ENCODE data around the gene CDYL2.

Gene CDYL2

DNA sequence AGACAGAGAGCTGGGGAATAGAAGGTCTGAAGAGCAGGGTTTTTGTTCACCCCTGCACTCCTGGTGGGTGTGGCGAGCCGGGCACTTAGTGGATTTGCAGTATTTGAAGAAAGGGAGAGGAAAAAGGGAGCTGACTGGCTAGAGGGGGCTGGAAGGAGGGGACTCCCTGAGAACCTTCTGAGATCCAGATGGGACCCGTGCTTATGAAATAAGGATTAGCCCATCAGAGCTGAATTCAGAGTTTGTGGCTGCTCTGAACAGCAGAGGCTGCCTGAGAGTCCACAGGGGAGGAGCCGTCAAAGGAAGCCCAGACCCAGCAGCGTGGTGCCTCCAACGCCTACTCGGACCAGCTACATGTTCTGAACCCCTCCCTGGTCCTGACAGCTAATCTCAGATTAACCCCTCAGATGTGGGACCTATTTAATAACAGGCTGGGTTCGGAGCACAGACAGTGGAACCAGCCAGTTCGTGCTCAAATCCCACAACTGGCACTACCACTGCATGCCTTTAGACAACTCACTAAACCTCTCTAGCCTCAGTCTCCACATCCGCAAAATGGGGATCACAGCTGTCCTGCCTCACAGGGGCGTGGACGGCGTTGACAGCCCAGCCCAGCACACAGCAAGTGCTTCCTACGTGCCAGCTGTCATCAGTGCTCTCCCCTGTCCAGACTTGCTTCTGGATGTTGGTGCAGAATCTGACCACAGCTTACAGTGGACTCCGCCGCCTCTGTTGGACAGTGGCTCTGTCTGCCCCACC is 193.0 kb downstream of the CDYL2 start:
- H3K27ac ChIP-seq = no peak overlapping the region

DNA sequence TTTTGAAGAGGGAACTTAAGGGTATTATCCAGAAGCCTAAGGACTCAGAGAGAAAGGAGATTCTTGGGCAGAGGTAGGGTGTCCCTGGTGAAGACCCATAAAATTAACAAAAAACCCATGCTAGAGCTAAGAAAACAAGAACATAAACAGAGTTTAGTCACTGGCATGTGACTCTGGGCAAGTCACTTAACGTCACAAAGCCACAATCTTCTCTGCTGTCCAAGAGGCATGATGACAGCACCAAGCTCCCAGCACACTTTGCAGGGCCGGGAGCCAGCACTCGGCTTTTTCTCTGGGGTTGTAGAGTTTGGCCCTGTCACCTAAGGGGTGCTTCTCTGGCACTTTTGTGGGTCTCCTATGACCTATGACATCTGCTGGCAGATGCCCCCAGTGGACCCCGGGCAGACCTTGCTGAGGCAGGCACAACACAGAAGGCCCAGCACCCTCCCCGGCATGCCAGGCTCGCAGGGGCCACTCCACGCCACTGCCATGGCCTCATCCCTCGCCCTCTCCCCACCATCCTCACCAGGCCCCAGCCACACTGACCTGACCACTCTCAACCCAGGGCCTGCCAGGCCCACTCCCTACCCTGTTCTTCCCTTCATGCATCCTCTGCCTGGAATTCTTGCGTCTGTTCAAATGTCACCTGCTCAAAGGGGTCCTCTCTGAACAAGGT is 193.8 kb downstream of the CDYL2 start:
- TF ChIP-seq, protein P1, sequence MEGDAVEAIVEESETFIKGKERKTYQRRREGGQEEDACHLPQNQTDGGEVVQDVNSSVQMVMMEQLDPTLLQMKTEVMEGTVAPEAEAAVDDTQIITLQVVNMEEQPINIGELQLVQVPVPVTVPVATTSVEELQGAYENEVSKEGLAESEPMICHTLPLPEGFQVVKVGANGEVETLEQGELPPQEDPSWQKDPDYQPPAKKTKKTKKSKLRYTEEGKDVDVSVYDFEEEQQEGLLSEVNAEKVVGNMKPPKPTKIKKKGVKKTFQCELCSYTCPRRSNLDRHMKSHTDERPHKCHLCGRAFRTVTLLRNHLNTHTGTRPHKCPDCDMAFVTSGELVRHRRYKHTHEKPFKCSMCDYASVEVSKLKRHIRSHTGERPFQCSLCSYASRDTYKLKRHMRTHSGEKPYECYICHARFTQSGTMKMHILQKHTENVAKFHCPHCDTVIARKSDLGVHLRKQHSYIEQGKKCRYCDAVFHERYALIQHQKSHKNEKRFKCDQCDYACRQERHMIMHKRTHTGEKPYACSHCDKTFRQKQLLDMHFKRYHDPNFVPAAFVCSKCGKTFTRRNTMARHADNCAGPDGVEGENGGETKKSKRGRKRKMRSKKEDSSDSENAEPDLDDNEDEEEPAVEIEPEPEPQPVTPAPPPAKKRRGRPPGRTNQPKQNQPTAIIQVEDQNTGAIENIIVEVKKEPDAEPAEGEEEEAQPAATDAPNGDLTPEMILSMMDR (IDR thresholded peaks at IDR 0.05) = no peak
- no peak for TF ChIP-seq ZFX (IDR thresholded peaks at IDR 0.05; ENCODE audit: borderline replicate concordance)
- no peak overlapping the region for H3K27ac ChIP-seq

More for the DNA sequence above, 193.0 kb downstream of the CDYL2 start:
- TF ChIP-seq, protein P1 (IDR thresholded peaks at IDR 0.05) = no peak
- TF ChIP-seq ZFX (IDR thresholded peaks at IDR 0.05; ENCODE audit: borderline replicate concordance) = no peak

DNA sequence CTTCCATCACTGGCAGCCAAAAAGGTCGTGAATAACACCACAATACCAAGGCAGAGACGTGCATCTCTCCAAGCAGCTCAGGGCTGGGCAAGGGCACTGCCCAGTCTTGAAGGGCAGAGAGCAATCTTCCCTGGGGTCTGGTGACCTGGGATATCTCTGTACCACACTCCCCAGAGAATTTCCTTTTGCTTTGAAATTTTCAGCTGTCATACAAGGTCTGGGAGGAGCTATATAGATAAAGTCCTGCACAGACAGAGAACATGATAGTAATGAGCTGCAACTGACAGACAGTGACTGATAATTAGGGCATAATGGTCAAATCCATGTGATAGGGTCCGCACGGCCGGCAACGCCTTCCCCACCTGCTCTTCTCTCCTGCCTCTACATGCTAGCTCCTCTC is 195.5 kb downstream of the CDYL2 start:
- TF ChIP-seq, protein P1 (IDR thresholded peaks at IDR 0.05) = no peak
- TF ChIP-seq ZFX (IDR thresholded peaks at IDR 0.05; ENCODE audit: borderline replicate concordance) = no peak

DNA sequence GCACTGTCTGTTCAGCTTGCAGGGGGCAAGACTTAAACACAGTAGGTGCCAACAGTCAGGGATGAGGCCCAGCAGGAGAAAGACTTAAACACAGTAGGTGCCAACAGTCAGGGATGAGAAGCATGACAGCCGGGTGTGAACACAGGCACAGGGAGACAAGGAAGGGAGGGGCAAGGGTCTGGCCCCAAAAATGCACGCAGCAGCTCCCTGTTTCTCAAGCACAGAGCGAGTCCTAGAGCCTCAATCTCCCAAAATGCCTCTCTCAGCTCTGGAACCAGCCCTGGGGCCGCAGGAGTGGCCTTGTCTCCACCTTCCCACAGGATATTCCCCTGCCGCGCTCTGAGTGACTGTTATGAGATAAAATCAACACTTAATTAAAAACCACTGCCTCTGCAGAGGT is 197.2 kb downstream of the CDYL2 start:
- TF ChIP-seq, protein P1 (IDR thresholded peaks at IDR 0.05) = no peak
- no peak for TF ChIP-seq ZFX (IDR thresholded peaks at IDR 0.05; ENCODE audit: borderline replicate concordance)
- no peak overlapping the region for H3K27ac ChIP-seq

More for the DNA sequence above, 195.5 kb downstream of the CDYL2 start:
- no peak overlapping the region for H3K27ac ChIP-seq

DNA sequence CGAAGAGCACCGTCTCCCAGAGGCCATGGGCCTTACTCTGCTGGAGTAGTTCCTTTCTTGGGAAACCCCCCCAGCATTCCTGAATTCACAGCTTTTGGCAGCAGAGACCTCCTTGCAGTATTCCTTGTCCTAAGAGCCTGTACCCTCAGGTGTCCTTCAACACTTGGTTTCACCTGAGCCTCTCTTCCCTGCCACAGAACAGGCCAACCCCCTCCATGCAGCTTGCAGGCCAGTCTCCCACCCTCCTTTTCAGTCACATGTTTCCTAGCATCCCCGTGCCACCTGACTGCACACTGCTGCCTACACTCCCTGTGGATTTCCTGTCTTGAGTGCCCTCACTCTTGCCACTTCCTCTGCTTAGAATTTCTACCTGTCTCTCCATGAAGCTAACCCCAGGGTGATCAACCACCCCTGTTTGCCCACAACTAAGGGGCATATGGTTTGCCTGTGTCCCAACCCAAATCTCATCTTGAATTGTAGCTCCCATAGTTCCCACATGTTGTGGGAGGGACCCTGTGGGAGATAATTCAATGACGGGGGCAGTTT is 198.1 kb downstream of the CDYL2 start:
- TF ChIP-seq ZFX (IDR thresholded peaks at IDR 0.05; ENCODE audit: borderline replicate concordance) = no peak
- TF ChIP-seq, protein P1 (IDR thresholded peaks at IDR 0.05) = no peak
- no peak overlapping the region for H3K27ac ChIP-seq

DNA sequence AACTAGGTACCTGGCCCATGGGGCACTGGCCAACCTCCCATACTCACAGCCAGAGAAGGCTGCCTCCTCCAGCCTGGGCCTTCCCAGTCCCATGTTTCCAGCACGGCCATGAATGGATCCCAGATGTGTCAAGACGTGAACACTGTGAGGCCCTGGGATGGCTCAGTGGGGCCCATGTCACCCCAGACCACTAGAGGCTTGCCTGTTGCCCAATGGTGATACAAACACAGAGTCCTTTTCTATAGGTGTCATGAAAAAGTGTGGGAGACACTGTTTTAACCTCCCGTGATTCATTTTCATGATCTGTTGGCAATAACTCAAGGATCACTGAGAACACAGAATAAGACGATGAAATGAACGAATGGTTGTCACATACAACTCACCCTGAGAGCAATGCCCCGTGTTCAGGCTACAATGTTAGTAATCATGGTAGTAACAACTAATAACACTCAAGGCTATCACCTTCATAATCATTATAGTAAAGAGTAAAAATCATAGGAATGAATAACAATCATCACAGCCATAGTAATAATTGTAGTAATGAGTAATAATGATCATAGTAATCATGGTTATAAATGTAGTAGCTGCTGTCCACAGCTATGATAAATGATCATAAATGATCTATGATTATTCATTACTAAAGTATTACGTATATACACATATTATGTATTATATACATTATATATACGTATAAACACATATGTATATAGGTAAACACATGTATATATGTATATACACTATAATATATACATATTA is 199.6 kb downstream of the CDYL2 start:
- no peak overlapping the region for H3K27ac ChIP-seq
- TF ChIP-seq, protein P1 (IDR thresholded peaks at IDR 0.05) = no peak
- no peak for TF ChIP-seq ZFX (IDR thresholded peaks at IDR 0.05; ENCODE audit: borderline replicate concordance)

Measured in 22Rv1 (cell line).